Stimulated activated CD8-positive, alpha-beta memory T cell treated with anti-CD3 and anti-CD28 coated beads, Interleukin-15, amount 100 ng/mL, for 1 hour (primary cell): ENCODE results near the gene CALML3.
"Not testable (repeated sequence)": the region's sequence is repeated elsewhere in the genome, so short reads cannot be mapped to it uniquely, and the experiment has no call there.

Experiments used
- DNase-seq: peaks from one replicate; pipeline ENCODE4 v3.0.0-alpha.2; 2020; ENCODE audit warnings: low read depth

The CALML3 gene

GRCh38 chr10:5553400-5554170 lies 28.8 kb downstream of the CALML3 start:
- DNase-seq, result no peak

DNA sequence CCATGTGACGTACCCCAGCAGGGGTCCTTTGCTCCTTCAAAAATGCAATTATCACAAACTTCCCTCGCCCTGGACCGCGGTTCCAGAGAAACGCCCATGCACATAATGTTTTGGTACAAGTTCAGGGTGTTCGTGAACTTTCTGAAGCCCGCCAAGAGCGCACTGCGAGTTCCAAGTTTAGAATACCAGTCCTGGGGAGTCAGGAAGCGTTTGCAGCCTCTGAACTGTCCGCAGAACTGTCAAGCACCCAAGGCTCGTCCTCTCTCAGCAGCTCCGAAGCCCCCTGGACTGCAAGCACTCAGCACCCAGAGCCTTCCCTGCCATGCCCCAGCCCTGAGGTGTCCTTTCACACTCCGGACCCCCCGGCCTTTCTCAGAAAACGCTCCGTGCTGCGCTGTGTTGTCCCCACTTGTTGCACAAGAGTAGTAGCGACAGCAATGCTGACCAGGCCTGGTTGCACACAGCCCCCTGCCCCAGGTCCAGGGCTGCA lies 30.3 kb downstream of the CALML3 start:
- DNase-seq, result no peak

- DNase-seq, result no peak
Measured at GRCh38 chr10:5555881-5556280, 31.1 kb downstream of the CALML3 start.

- DNase-seq, result no peak
Measured at GRCh38 chr10:5556576-5556975, 31.8 kb downstream of the CALML3 start.

DNA sequence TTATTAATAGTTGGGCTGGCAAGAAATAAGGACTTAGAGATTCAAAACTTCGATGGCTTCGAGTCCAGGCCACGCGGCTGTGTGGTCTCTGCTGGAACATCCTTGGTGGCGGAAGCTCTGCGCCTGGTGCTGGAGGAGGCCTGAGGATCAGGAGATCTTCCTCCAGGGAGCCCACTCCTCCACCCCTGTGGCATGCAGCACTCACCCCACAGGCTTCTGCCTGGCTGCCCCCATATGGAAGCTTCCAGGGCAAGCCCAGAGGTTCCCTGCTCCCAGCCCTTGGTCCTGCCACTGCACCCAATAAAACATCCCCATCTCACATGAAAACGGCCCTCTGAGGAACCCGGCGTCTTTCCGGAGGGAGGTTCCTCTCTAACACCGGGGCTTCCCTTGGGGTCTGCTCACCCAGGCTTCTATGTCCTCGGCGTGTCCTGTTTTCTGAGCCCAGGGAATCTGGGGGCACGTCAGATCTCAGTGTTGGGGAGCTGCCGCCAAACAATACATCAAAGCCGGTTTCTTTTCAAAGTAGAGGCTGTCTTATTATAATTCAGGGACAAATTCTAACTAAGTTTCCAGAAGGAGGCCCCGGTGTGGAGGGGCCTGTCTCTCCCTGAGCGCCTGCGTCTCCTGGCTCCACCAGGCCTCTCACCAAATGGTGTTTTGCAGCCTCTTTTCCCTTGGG lies 32.4 kb downstream of the CALML3 start:
- DNase-seq, result no peak

DNA sequence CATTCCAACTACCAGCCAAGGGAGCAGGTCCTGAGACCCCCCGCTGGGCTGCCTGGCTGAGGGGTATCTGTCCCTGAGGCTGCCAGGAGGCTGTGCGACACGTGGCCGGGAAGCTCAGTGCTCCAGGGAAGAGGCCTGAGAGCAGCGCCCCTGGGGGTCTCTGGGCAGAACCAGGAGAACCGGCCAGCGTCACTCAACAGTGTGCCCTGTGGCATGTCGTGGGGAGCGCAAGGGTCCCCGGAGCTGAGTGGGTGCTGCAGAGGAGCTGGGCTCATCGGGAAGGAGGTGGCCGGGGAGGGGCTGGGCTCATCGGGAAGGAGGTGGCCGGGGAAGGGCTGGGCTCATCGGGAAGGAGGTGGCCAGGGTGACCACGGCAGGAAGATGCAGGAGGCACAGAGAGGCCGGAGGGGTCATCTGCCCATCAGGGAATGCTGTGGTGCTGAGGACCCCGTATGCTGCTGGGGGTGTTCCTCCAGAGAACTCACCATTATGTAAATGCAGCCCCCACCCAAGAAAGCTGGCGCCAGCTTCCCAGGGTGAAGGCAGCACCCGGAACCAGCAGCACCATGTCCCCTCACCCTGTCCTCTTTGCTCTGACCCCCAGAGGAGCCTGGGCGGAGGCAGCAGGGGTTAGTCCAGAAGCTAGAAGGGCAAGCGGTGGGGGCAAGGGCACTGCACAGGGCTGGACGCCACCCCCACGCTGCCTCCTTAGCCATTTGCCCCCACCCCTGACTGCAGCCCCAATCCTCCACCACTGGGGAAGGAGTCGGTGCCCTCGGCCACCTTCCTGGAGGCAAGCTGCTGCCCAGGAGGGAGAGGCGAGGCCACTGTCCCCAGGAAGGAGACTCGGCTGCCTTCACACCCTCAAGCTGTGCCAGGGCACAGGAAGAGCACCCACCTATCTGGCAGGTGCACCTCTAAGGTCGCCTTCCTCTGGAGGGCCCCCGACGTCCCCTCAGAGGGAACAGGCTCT lies 33.3 kb downstream of the CALML3 start:
- DNase-seq, result no peak

GRCh38 chr10:5559022-5559421 lies 34.3 kb downstream of the CALML3 start:
- not testable (repeated sequence) for DNase-seq

DNA sequence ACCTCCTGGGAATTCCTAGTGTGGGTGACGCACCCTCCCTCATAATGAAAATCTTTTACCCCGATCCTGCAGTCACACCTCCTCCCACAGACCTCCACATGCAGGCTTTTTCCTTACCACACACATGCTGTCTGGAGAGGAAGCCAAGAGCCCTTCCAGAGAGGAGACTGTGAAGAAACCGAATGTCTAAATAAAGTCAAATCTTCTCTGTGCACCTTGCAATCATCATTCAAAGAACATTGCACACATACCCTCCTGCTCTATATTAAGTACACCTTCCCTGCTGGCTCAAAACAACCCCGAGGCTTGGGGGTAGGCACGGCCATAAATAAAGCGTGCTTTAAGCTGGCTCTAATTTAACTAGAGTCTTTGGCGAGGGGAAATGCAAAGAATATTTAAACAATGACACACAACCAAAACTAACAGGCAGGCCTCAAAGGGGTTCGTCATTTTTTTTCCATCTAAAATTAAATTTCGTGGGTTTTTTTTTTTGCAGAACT lies 34.9 kb downstream of the CALML3 start:
- no peak for DNase-seq

- no peak for DNase-seq
Measured at GRCh38 chr10:5560142-5560816, 35.5 kb downstream of the CALML3 start.

- no peak for DNase-seq
Measured at GRCh38 chr10:5560817-5561703, 36.3 kb downstream of the CALML3 start.

- DNase-seq, result no peak
Measured at GRCh38 chr10:5561704-5562645, 37.2 kb downstream of the CALML3 start.

GRCh38 chr10:5563321-5563961 lies 38.7 kb downstream of the CALML3 start:
- no peak for DNase-seq

- DNase-seq, result no peak
Measured at GRCh38 chr10:5563991-5564536, 39.3 kb downstream of the CALML3 start.

DNA sequence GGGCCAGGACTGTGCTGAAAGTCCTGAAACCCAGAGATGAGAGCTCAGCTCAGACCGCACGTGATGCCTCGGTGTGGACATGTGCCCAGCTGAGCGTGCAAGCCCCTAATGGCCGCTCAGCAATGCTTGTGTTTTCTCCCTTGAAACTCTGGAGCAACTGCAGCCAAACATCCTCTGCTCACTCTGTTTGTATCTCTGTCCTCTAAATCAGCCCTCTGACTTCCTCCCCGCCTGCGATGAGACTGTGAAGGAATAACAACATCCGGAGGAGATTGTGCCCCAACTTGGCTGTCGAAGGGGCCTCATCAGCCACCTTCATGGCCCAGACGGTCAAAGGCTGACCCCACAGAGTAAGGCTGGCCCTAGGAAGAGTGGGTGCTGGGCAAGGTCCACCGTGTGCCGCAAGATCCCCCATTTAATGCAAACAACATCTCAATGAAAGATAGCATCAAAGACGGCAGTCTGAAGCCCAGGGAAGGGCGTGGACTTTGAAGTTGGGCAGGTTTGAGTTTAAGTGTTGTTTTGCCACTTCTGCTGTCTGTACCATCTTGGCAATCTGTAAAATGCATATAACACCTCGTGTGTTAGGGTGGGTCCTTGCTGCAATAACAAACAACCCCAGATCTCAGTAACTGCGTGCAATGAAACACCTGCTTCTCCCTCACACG lies 39.9 kb downstream of the CALML3 start:
- DNase-seq, result no peak

DNA sequence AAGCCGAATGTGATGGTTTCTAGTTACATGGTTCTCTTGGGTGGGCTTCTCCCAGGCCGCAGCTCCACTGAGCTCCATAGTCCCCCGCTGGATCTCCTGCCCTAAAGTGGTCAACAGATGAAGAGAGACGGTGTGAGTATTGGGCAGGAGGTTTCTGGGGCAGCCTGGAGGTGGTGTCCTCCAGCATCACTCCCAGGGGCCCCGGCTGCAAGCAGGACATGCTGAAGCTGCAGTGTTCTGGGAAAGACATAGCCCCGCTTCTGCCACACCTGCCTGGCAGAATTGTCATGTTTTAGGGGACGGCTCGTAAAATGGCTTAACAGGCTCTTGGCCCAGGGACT lies 40.4 kb downstream of the CALML3 start:
- DNase-seq, result no peak

GRCh38 chr10:5565671-5566581 lies 41.2 kb downstream of the CALML3 start:
- DNase-seq, result no peak

DNA sequence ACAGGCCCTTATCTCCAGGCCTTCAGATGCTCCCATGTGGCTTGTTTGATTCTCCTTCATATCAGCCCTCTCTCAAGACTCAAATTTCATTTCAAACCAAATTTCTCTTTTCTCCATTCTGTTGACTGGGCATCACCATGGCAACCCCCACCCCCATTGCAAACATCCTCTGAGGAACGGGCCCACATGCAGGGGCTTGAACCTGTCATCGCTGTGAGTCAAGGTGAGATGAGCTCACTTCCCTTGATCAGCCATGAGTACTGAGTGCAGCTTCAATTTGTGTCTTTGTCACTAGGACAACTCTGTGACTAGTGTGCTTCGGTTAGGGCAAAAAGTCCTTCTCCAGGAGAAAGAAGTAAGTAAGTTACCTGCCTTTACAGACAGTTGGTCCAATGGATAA lies 41.9 kb downstream of the CALML3 start:
- DNase-seq, result no peak
